ENCODE measurements around the gene FBXL17.

The FBXL17 gene

DNA sequence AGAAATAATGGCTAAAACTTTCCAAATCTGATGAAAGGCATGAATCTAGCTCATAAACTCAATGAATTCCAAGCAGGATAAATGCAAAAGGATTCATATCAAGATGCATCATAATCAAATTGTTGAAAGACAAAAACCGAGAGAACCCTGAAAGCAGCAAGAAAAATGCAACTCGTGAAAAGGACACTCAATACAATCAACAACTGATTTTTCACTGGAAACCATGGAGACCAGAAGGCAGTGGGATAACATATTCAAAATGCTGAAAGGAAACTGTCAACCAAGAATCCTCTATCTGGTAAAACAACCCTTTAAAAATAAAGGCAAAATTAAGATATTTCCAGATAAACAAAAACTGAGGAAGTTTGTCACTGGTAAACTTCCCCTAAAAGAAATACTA, 9.5 kb downstream of the FBXL17 start:
- DNase-seq: no peak

DNA sequence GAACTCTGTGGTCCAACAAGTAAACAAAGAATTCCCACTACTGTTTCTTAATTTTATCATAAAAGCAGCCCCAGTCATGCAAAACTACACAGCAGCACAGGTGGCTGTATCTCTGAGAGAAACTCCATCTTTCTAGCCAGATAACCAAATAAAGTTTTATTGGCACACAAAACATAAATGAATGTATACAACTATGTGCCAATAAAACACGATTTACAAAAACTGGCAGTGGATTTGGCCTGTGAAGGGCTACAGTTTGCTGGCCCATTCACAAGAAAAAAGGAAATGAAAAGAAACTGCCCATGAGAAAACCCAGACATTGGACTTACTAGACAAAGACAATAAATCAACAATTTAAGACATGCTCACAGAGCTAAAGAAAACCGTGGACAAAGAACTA, 10.6 kb downstream of the FBXL17 start:
- no peak for DNase-seq

DNA sequence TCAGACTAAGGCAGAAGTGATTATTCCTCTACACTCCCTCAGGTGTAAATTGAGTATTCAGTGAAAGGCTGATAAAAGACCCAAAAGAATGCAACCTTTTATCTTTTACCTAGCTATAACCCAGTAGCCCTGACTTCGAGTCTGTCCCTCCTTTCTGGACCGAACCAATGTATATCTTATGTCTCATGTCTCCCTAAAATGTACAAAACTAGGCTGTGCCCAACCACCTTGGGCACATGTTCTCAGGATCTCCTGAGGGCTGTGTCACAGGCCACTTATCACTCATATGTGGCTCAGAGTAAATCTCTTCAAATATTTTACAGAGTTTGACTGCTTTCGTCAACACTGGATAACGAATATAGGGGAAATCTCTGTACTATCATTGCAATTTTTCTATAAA, 12.7 kb downstream of the FBXL17 start:
- DNase-seq: no peak

DNA sequence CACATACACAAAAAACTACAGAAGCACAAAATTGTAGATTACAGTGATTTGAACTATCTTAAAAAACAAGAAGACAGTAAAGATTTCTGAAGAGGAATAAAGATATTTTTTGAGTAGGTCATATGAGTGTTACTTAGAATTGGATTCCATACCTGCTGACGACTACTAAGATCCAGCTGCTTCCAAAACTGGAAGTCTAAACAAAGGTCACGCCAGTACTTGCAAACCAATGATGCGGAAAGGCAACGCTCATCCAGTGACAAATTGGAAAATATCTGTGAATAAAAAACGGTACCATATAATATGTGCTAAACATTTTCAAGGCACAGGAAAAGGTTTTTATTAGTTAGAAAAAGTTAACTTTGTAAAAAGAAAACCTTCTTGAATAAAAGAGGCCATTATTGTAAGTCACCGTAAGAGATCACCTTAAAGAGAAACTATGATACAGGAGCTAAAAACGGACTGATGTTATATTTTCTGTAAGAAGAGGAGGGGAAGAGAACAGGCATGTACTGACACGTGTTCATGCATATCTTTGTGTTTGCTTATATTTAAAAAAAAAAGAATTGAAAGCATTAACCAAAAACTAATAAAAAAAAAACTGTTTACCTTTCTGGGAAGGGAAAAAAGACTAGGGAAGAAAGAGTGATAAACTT, 14.1 kb downstream of the FBXL17 start:
- no peak for DNase-seq

DNA sequence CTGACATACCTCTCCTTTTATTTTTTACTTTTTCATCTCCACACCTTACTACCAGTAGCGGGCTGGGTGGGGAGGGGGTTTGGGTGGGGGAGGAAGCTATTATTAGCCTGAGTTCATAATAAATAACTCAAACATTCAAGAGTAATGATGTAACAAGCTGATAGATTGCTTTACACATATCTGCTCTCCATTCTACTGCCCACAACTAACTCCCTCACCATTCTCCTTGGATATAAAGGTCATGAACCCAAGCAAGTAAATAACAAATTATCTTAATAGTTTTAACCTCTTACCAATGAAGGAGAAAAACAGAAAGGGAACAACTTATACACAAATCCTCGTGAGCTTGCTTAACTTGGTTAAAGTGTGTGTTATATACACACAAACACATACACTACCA, 15.4 kb downstream of the FBXL17 start:
- DNase-seq: no peak

DNA sequence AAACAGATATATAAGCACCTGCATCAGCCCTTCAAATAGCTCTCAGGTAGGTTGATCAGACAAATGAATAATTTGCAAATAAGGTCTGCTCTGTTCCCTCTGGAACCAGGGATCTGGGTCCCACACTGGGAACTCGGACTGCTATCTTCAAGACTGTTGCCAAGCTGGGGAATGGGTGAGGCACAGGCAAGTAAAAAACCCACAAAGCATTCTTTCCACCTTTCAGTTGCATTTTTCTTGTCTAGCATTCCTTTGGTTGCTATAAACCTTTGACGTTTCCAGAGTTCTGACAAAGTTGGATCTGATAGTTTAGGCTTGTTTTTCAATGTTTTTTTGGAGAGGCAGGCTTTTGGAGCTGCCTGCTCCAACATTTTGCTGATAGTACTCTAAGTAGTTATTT, 20.1 kb downstream of the FBXL17 start:
- DNase-seq: no peak

DNA sequence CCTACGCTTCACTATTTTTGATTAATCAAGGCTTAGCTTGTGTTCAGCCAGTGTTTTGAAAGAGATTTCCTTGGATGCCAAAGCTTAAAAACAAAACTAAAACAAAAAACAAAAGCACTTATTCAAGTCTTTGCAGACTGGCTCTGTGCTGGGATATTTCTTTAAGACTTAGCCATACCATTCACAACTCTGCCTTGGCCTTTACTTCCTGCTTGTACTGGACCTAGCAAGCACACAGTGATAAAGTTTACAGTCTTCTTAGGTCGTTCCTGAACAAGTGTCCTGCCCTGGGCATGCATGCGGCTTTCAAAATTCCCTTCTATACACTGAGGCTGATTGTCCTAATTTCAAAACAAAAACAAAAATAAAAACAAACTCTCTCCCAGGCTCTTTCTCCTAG, 20.7 kb downstream of the FBXL17 start:
- no peak for DNase-seq

GRCh38 chr5:108360280-108360679, 21.6 kb downstream of the FBXL17 start:
- no peak for DNase-seq

DNA sequence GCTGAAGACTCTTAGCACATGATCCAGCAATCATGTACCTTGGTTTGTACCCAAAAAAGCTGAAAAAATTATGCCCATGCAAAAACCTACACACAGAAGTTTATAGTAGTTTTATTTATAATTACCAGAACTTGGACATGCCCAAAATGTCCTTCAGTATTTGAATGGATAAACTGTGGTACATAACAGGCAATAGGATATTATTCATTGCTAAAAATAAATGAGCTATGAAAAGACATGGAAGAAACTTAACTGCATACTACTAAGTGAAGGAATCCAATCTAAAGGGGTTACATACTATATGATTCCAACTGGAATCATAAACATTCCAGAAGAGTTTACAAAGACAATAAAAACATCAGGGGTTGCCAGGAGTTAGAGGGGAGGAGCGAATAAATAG, 25.6 kb downstream of the FBXL17 start:
- DNase-seq: no peak

DNA sequence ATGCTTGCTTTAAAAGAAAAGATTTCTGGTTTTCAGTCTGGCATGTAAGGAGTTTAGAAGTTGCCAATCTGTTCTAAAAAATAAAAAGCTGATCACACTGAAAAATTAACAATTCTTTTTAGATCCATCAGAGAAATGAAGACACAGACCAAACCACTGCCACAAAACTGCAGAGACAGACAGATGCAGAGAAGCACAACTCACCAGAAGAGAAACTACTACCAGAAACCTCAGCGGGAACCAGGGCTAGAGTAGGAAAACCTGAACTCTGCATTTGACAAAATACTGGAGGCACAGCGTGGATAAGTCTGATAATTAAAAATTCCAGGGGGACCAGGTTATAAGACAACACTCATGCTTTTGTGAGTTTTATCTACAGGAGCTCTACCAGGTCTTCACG, 28.8 kb downstream of the FBXL17 start:
- DNase-seq: no peak

DNA sequence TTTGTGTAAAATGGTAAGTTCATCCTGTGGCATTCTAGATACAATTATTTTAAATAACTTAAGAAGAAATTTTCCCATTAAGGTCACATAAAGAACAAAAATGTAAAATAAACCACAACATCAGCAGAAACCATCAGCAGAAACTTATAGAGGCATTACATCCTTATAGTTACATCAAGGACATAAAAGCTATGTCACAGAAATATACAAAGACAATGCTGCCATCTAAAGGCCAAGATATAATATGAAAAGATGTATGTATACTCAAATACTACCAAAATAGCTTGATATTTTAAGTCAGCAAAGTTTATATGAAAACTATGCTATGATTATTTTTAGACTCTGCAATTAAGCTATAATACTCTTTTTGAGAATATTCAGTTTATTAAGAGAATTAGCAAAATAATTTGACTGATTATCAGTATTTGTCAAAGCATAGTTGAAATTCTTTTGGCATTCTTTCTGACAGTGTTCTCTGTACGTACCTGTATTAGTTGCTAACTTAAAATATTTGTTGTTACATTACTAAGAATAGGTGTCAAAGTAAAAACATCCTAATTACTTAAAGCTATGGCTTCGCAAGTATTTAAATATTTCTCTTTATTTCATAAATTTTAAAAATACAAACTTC, 36.2 kb downstream of the FBXL17 start:
- peak; percentile 56 for DNase-seq

DNA sequence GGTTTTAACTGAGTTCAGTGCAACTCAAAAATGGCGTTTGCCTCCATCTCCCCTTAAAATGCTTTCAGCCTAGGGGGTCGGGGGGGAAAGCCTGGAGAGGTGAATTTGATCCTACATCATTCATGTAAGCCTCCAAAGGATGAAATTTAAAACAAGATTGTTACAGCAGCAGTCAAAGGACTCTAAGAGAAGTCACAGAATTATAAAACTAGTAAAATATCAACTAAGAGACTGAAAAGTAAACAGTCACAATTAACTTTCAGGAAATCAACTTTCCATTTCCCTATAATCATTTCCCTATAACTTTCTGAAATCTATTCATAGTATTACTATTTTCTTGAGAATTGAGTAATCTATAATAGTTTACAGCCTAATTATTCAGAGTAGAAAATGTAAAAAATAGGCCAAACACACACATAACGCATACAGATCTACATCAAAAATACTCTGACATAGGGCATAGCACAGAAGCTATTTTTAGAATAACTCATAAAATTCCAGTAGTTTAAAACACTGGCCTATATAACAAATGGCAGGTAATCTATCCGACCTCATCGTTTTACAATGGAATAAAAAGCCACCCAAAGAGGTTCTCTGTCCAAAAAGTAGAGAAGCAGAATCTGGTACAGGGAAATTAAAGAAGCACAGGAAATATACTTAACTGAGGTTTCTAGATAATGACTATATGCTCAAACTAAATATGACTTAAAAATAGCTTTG, 37.6 kb downstream of the FBXL17 start:
- no peak for DNase-seq

DNA sequence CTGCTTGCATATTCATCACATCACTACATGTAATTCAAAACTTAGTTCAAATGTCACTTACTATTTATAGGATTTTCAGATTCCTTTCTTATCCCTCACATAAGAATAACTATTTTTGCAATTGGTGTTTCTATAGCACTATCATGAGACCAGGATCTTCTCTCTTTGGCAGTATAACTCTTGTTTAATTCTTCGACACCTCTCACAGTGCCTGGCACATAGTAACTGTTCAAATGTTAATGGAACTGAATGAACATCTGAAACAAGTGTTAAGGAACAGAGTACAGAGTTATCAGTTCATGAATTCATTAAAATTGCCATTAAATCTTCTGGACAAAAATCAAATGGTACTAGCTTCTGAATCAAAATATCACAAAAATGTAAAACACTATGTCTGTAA, 40.0 kb downstream of the FBXL17 start:
- no peak for DNase-seq

- DNase-seq: no peak
Observed at GRCh38 chr5:108340131-108340530, 41.8 kb downstream of the FBXL17 start.

- no peak for DNase-seq
Observed at GRCh38 chr5:108339220-108339619, 42.7 kb downstream of the FBXL17 start.

- no peak for DNase-seq
Observed at GRCh38 chr5:108334225-108334624, 47.7 kb downstream of the FBXL17 start.

DNA sequence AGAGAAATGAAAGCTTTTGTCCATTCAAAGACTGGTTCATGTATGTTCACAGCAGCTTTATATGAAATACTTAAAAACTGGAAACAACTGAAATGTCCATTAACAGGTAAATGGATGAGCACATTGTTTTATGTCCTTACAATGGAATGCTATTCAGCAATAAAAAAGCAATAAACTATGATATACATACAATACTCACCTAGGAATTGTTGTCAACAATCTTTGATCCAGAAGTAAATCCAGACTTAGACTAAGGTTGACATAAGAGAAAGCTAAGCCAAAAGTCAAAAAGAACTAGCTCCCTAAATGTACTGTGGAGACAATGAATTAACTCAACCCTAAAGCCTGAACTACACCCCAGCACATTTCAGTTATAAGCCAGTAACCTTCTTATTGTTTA, 54.9 kb downstream of the FBXL17 start:
- DNase-seq: no peak

- no peak for DNase-seq
Observed at GRCh38 chr5:108324886-108325285, 57.0 kb downstream of the FBXL17 start.

DNA sequence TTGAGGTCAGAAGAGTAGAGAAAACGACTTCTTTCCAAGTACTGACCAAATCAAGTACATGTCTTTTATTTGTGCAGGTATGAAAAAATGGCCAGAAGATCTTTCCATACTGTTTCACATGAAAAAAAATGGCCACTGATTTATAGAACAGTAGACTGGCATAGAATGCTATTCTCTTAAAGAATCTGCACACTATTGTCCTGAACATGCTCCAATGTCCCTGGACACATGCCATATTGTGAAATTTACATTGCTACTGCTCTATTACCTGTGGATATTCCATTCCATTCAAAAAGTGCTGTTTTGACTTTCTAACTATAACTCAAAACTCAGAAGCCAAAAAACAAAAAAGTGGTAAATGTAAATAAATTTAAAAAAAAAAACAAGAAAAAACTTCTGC, 60.6 kb downstream of the FBXL17 start:
- no peak for DNase-seq

GRCh38 chr5:108320231-108320630, 61.7 kb downstream of the FBXL17 start:
- DNase-seq: no peak

- DNase-seq: no peak
Observed at GRCh38 chr5:108315829-108316228, 66.1 kb downstream of the FBXL17 start.

- DNase-seq: no peak
Observed at GRCh38 chr5:108312258-108312657, 69.6 kb downstream of the FBXL17 start.

DNA sequence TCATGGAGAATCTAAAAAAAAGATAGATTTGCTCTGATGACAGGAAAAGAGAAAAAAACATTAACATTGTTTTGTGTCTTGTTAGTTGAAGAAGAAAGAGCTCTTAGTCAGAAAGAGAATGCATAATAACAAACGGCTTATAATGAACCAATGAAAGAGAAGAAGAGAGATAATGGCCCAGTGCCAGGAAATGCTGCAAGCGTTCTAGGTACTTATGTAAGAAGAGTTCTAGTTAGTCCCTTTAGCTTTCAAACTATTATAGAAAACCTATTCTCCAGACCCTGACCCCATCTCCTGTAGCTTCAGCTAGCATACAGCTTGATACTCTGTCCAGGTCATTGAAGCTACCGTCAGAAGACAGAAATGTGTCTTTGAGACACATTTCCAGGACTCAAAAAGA, 70.2 kb downstream of the FBXL17 start:
- no peak for DNase-seq

DNA sequence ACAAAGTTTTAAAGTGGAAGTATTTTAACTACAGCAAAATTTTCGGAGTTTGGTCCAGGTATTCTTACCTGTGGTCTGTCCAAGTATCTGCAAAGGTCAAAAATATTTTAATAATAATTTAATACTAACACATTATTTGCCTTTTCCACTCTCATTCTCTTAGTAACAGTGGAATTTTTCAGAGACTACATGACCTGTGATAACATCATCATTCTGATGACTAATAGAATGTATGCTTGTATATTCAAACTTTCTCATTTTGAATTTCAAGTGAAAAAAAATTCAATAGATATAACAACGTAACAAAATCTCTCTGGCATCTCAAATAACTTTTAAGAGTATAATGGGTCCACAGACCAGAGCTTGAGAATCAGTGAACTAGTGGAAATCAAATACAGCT, 78.3 kb downstream of the FBXL17 start:
- DNase-seq: no peak

DNA sequence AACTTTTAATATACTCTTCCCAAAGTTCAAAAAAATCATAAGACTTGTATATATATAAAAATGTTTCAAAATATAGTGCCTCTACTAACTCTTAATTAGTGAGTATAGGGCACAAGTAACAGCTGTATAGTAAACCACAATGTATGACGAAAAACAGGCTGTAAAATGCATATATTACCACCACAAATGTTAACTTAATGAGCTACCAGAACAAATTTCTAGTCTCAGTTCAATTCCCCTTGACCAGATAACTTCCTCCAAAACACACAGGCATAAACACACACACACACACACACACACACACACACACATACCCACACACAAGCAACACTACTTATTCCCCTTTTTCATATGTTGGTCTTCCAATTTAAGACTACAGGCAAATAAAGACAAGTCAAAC, 78.8 kb downstream of the FBXL17 start:
- no peak for DNase-seq
